Thoracic aorta (tissue), 2 donors: Measurements from ENCODE around the gene TSPAN7. TPM values are rescaled to one million over a fixed set of nuclear protein-coding genes. Genes with fewer than 3 reads are reported as not detected.

Experiments
- ATAC-seq: fragments of 150-250 bp; one replicate; pipeline ENCODE4 v1.8.0; 2017; ENCODE audit warnings: low read depth; ENCODE audit not compliant: insufficient number of reproducible peaks, low FRiP score
- DNase-seq: peaks from one replicate; pipeline ENCODE4 v3.0.0-alpha.2; 2020; ENCODE audit warnings: low spot score
- H3K27ac ChIP-seq, 2 donors: fragments of 200-600 bp; sonication (generic); 1 replicate in 1 of 2; 2 replicates in 1 of 2; pipeline ENCODE4 v1.5.1; 2016; ENCODE audit warnings: mild to moderate bottlenecking in 2 of 2, moderate library complexity in 2 of 2
- H3K27me3 ChIP-seq: fragments of 200-600 bp; sonication (generic); replicated peaks from 2 replicates; pipeline ENCODE4 v1.6.0; 2016; ENCODE audit warnings: mild to moderate bottlenecking; ENCODE audit not compliant: insufficient read depth
- H3K36me3 ChIP-seq: fragments of 200-600 bp; sonication (generic); one replicate; pipeline ENCODE4 v1.5.1; 2016
- H3K4me1 ChIP-seq, 2 donors: fragments of 200-600 bp; sonication (generic); 1 replicate in 1 of 2; 2 replicates in 1 of 2; pipeline versions ENCODE4 v1.5.1 to v1.6.0; 2016; ENCODE audit warnings: low read depth in 2 of 2, mild to moderate bottlenecking in 1 of 2; ENCODE audit not compliant: control insufficient read depth in 1 of 2
- H3K4me3 ChIP-seq: fragments of 200-600 bp; sonication (generic); 2 replicates; pipeline ENCODE4 v1.5.1; 2016; ENCODE audit warnings: mild to moderate bottlenecking
- H3K9me3 ChIP-seq: fragments of 200-600 bp; sonication (generic); 2 replicates; pipeline ENCODE4 v1.5.1; 2016
- CTCF ChIP-seq: fragments of 200-600 bp; sonication (generic); IDR thresholded peaks from one replicate; pipeline ENCODE4 v1.5.1; 2019; ENCODE audit warnings: antibody characterized with exemption
- total RNA-seq, 2 donors: library from RNA; depleted of rRNA; stranded (reverse); fragments of >200 nt; gene quantifications; one replicate each; pipeline versions ENCODE4 v1.1.0 to v1.2.3, GENCODE V29; 2016

The TSPAN7 gene
- total RNA-seq, 2 donors from 2014 or later, result 17.7 to 38.4 TPM

GRCh38 chrX:38612281-38612680 is 50.9 kb downstream of the TSPAN7 start:
- no peaks in the 10 kb centered on the region for H3K4me1 ChIP-seq
- ATAC-seq (no peak), DNase-seq (no peak)
- no peak for TF ChIP-seq CTCF
- no peaks in the 10 kb centered on the region for H3K9me3 ChIP-seq
- no peaks in the 10 kb centered on the region for H3K27me3 ChIP-seq
- H3K36me3 ChIP-seq, result no peaks in the 10 kb centered on the region
- H3K27ac ChIP-seq, result no peak overlapping the region
- H3K4me3 ChIP-seq, result no peak overlapping the region

GRCh38 chrX:38614485-38614884 is 53.1 kb downstream of the TSPAN7 start:
- no peak for TF ChIP-seq CTCF
- H3K4me3 ChIP-seq, result no peak overlapping the region
- no peaks in the 10 kb centered on the region for H3K27me3 ChIP-seq
- no peaks in the 10 kb centered on the region for H3K9me3 ChIP-seq
- DNase-seq (no peak), ATAC-seq (no peak)
- no peak overlapping the region for H3K27ac ChIP-seq
- H3K4me1 ChIP-seq, result no peaks in the 10 kb centered on the region
- no peaks in the 10 kb centered on the region for H3K36me3 ChIP-seq

- no peak for ATAC-seq
- no peak for TF ChIP-seq CTCF
- DNase-seq, result no peak
Measured at GRCh38 chrX:38616904-38617303, 55.6 kb downstream of the TSPAN7 start.

GRCh38 chrX:38618180-38618579 is 56.8 kb downstream of the TSPAN7 start:
- Histone ChIP-seq H3K27me3 (no peaks in the 10 kb centered on the region), H3K4me1 (no peaks in the 10 kb centered on the region), H3K27ac (no peak overlapping the region), H3K36me3 (no peaks in the 10 kb centered on the region), H3K4me3 (no peak overlapping the region), H3K9me3 (no peaks in the 10 kb centered on the region)
- no peak for DNase-seq
- no peak for TF ChIP-seq CTCF
- no peak for ATAC-seq

More at GRCh38 chrX:38616904-38617303, 55.6 kb downstream of the TSPAN7 start:
- H3K4me3 ChIP-seq, result no peak overlapping the region
- no peaks in the 10 kb centered on the region for H3K4me1 ChIP-seq
- no peaks in the 10 kb centered on the region for H3K27me3 ChIP-seq
- no peaks in the 10 kb centered on the region for H3K9me3 ChIP-seq
- no peak overlapping the region for H3K27ac ChIP-seq
- H3K36me3 ChIP-seq, result no peaks in the 10 kb centered on the region

GRCh38 chrX:38620623-38621022 is 59.3 kb downstream of the TSPAN7 start:
- H3K9me3 ChIP-seq, result no peaks in the 10 kb centered on the region
- no peaks in the 10 kb centered on the region for H3K36me3 ChIP-seq
- H3K4me1 ChIP-seq, result no peaks in the 10 kb centered on the region
- no peak for DNase-seq
- no peak for TF ChIP-seq CTCF
- H3K27ac ChIP-seq, result no peak overlapping the region
- H3K4me3 ChIP-seq, result no peak overlapping the region
- ATAC-seq, result no peak
- no peaks in the 10 kb centered on the region for H3K27me3 ChIP-seq
